Brain microvascular endothelial cell (primary cell): ENCODE measurements around the gene RPS3A.

Experiments
- DNase-seq: peaks from one replicate; pipeline ENCODE4 v3.0.0-alpha.2; 2020
- H3K27ac ChIP-seq: fragments of 250-450 bp; sonication (Bioruptor Pico); 2 replicates; pipeline ENCODE4 v1.5.1; 2020; ENCODE audit warnings: mild to moderate bottlenecking, moderate library complexity
- H3K27me3 ChIP-seq: fragments of 250-450 bp; sonication (Bioruptor Pico); replicated peaks from 2 replicates; pipeline ENCODE4 v1.5.1; 2020; ENCODE audit warnings: mild to moderate bottlenecking
- H3K36me3 ChIP-seq: fragments of 250-450 bp; sonication (Bioruptor Pico); replicated peaks from 2 replicates; pipeline ENCODE4 v1.5.1; 2020; ENCODE audit warnings: mild to moderate bottlenecking
- H3K4me3 ChIP-seq: 2 replicates; pipeline ENCODE4 v1.5.1; 2011; ENCODE audit warnings: low read depth, mild to moderate bottlenecking, control low read depth, low read length, moderate library complexity
- CTCF ChIP-seq: IDR thresholded peaks from 2 replicates; pipeline ENCODE4 v1.5.1; 2011; ENCODE audit warnings: low read depth, mild to moderate bottlenecking, moderate library complexity, low read length, control low read depth, inconsistent platforms; ENCODE audit errors: missing control alignments
- in situ Hi-C: cut with HindIII; loops from 2 replicates; pipeline ENCODE4 v1.10.0; 2017; ENCODE audit warnings: low sequenced_read_pairs, low pct_ligation_motif_present

Gene RPS3A

GRCh38 chr4:151087467-151087866, 12.0 kb upstream of the RPS3A start:
- DNase-seq, result no peak
- Histone ChIP-seq H3K4me3 (no peak overlapping the region), H3K27me3 (no peaks in the 10 kb centered on the region), H3K27ac (no peak overlapping the region), H3K36me3 (no peaks in the 10 kb centered on the region)
- in situ Hi-C loops, result no loop called here
- no peak for TF ChIP-seq CTCF

GRCh38 chr4:151091047-151091446, 8.4 kb upstream of the RPS3A start:
- TF ChIP-seq CTCF, result no peak
- H3K27me3 ChIP-seq, result no peaks in the 10 kb centered on the region
- no peak overlapping the region for H3K27ac ChIP-seq
- in situ Hi-C loops, result no loop called here
- H3K4me3 ChIP-seq, result no peak overlapping the region
- no peak for DNase-seq
- no peaks in the 10 kb centered on the region for H3K36me3 ChIP-seq

- in situ Hi-C loops, result no loop called here
Observed at GRCh38 chr4:151092488-151092887, 6.9 kb upstream of the RPS3A start.

GRCh38 chr4:151093203-151093602, 6.2 kb upstream of the RPS3A start:
- Histone ChIP-seq H3K36me3 (no peaks in the 10 kb centered on the region), H3K27ac (no peak overlapping the region), H3K27me3 (no peaks in the 10 kb centered on the region), H3K4me3 (no peak overlapping the region)
- in situ Hi-C loops, result no loop called here
- DNase-seq, result no peak
- no peak for TF ChIP-seq CTCF

More at GRCh38 chr4:151092488-151092887, 6.9 kb upstream of the RPS3A start:
- no peak for DNase-seq
- Histone ChIP-seq H3K4me3 (no peak overlapping the region), H3K27me3 (no peaks in the 10 kb centered on the region), H3K36me3 (no peaks in the 10 kb centered on the region), H3K27ac (no peak overlapping the region)
- no peak for TF ChIP-seq CTCF

- no peak for TF ChIP-seq CTCF
- DNase-seq, result no peak
- Histone ChIP-seq H3K27me3 (no peaks in the 10 kb centered on the region), H3K27ac (no peak overlapping the region), H3K36me3 (no peaks in the 10 kb centered on the region), H3K4me3 (no peak overlapping the region)
- in situ Hi-C loops, result no loop called here
Observed at GRCh38 chr4:151094290-151094751, 5.1 kb upstream of the RPS3A start.

GRCh38 chr4:151095142-151095541, 4.3 kb upstream of the RPS3A start:
- no peak for TF ChIP-seq CTCF
- H3K36me3 ChIP-seq, result peaks cover 3% of the 10 kb centered on the region
- in situ Hi-C loops, result no loop called here
- no peaks in the 10 kb centered on the region for H3K27me3 ChIP-seq
- DNase-seq, result no peak
- no peak overlapping the region for H3K27ac ChIP-seq
- H3K4me3 ChIP-seq, result no peak overlapping the region
